Spleen (tissue), 11 donors: ENCODE measurements around the gene ZNF684. TPM values are rescaled to one million over a fixed set of nuclear protein-coding genes. Genes with fewer than 3 reads are reported as not detected.
A peak's percentile ranks its signal among the peaks of the same experiment; 100 is the strongest.

Experiments
- DNase-seq: peaks from one replicate; pipeline ENCODE4 v3.0.0-alpha.2; 2020
- H3K27ac ChIP-seq, 8 donors: fragments of 200-600 bp; sonication (generic) in 7 of 8; 1 replicate in 4 of 8; 2 replicates in 4 of 8; pipeline versions ENCODE4 v1.5.0 to v1.8.0; 2016 to 2021; ENCODE audit warnings: inconsistent platforms in 4 of 8, mild to moderate bottlenecking in 4 of 8, moderate library complexity in 1 of 8
- H3K27me3 ChIP-seq, 7 donors: fragments of 200-600 bp; sonication (generic) in 6 of 7; replicated peaks in 1 of 7; 1 replicate in 4 of 7; 2 replicates in 3 of 7; pipeline versions ENCODE4 v1.5.0 to v1.8.0; 2016 to 2021; ENCODE audit warnings: inconsistent platforms in 3 of 7, mild to moderate bottlenecking in 1 of 7
- H3K36me3 ChIP-seq, 6 donors: fragments of 200-600 bp; sonication (generic) in 5 of 6; 1 replicate in 4 of 6; 2 replicates in 2 of 6; pipeline versions ENCODE4 v1.5.0 to v1.8.0; 2016 to 2021; ENCODE audit warnings: inconsistent platforms in 2 of 6
- H3K4me1 ChIP-seq, 6 donors: fragments of 200-600 bp; sonication (generic) in 5 of 6; 1 replicate in 3 of 6; 2 replicates in 3 of 6; pipeline versions ENCODE4 v1.5.0 to v1.8.0; 2016 to 2021; ENCODE audit warnings: inconsistent platforms in 3 of 6
- H3K4me3 ChIP-seq, 8 donors: fragments of 200-600 bp; sonication (generic) in 7 of 8; 1 replicate in 4 of 8; 2 replicates in 4 of 8; pipeline versions ENCODE4 v1.5.0 to v1.8.0; 2016 to 2021; ENCODE audit warnings: inconsistent platforms in 4 of 8, mild to moderate bottlenecking in 4 of 8, moderate library complexity in 2 of 8
- H3K9me3 ChIP-seq, 8 donors: fragments of 200-600 bp; sonication (generic) in 7 of 8; 1 replicate in 4 of 8; 2 replicates in 4 of 8; pipeline versions ENCODE4 v1.5.0 to v1.8.0; 2016 to 2021; ENCODE audit warnings: inconsistent platforms in 4 of 8
- POLR2A ChIP-seq, 3 donors: fragments of 450-650 bp; IDR thresholded peaks; one replicate each; pipeline ENCODE4 v1.5.1; 2017; ENCODE audit warnings: antibody characterized with exemption in 3 of 3, mild to moderate bottlenecking in 1 of 3
- POLR2AphosphoS5 ChIP-seq, 3 donors: sonication (generic); formaldehyde crosslinking; IDR thresholded peaks; one replicate each; pipeline ENCODE4 v1.5.1; 2017; ENCODE audit warnings: antibody characterized with exemption in 3 of 3
- WGBS, 5 donors: extraction: QIAGEN DNeasy Blood & Tissue Kit in 3 of 5; methylation state at CpG; one replicate each; pipeline versions ENCODE4 v1.1.5 to v1.1.7; 2013 to 2018; 5-methylcytosine and 5-hydroxymethylcytosine counted together
- intact Hi-C: fragments of 100-400 bp; cut with DNase I; formaldehyde crosslinking; loops from one replicate; pipeline ENCODE4 v1.15.0; 2023; ENCODE audit warnings: low total_unique reads
- polyA plus RNA-seq, 3 donors: library from polyadenylated mRNA; stranded (reverse); fragments of 200-250 nt; gene quantifications; one replicate each; pipeline ENCODE4 v1.2.1, GENCODE V29; 2013
- total RNA-seq, 7 donors: library from RNA; depleted of rRNA in 3 of 7; stranded (reverse); fragments of >200 nt in 3 of 7; fragmentation: NEBNext Ultra II Directional in 4 of 7; extraction: Animal tissue kit (Norgen Biotek cat#: 25700) in 4 of 7; gene quantifications; one replicate each; pipeline versions ENCODE4 v1.1.0 to v1.2.1, GENCODE V29; 2016 to 2021
- TF ChIP-seq, protein P1 (sequence below), 11 experiments: fragments of 200-600 bp in 7 of 11; fragments of 450-650 bp in 4 of 11; sonication (generic) in 4 of 11; IDR thresholded peaks in 8 of 11; conservative IDR thresholded peaks in 3 of 11; 1 replicate in 7 of 11; 2 replicates in 4 of 11; pipeline versions ENCODE4 v1.4.0 to v1.8.0; 2016 to 2021; ENCODE audit warnings: antibody characterized with exemption in 11 of 11, inconsistent platforms in 4 of 11, mild to moderate bottlenecking in 1 of 11
- donor health status: healthy with polysubstance abuse.
- donor health status: DM: no; HTN: no; CAD: no; lungs with moderate emphysema.
- donor health status: DM: no; HTN: no; CAD: no.
- donor health status: Bipolar disorder and iron deficiency.
- donor health status: healthy.
- donor health status: DM: no; HTN: no; CAD: no.
- donor health status: DM: yes; HTN: yes; CAD: no.

ZNF684 gene
- total and polyA plus RNA-seq, 10 donors = 3.4 to 8.5 (median 4.9) TPM

DNA sequence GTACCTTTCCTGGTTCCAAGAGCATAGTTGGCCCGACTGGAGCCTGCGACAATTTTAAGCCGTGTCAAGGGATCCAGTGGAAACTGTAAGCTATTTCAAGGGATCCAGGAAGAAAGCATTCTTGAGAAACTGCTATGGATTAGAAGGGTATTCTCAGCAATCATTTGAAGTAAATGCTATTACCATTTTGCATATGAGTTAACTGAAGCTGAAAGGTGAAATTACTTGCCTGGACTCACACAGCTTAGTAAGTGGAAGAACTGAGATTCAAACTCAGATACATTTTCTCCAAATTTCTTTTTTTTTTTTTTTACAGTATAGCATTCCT is 589 bp downstream of the ZNF684 start:
- H3K4me3 ChIP-seq = peak overlapping the region; percentile 54 to 78 (median 68)
- TF ChIP-seq, protein P1, sequence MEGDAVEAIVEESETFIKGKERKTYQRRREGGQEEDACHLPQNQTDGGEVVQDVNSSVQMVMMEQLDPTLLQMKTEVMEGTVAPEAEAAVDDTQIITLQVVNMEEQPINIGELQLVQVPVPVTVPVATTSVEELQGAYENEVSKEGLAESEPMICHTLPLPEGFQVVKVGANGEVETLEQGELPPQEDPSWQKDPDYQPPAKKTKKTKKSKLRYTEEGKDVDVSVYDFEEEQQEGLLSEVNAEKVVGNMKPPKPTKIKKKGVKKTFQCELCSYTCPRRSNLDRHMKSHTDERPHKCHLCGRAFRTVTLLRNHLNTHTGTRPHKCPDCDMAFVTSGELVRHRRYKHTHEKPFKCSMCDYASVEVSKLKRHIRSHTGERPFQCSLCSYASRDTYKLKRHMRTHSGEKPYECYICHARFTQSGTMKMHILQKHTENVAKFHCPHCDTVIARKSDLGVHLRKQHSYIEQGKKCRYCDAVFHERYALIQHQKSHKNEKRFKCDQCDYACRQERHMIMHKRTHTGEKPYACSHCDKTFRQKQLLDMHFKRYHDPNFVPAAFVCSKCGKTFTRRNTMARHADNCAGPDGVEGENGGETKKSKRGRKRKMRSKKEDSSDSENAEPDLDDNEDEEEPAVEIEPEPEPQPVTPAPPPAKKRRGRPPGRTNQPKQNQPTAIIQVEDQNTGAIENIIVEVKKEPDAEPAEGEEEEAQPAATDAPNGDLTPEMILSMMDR (IDR thresholded peaks at IDR 0.05 in 8 of 11, conservative IDR thresholded peaks at IDR 0.05 in 3 of 11) = no peak
- TF ChIP-seq POLR2A (IDR thresholded peaks at IDR 0.05) (no peak), POLR2AphosphoS5 (IDR thresholded peaks at IDR 0.05) (no peak)
- peak overlapping the region; percentile 76 to 91 (median 88) for H3K27ac ChIP-seq
- 7 to 12% (median 10%) methylated on average over 3 of the region's 3 CpGs for WGBS, 5 donors
- no peak for DNase-seq
- intact Hi-C loops = no loop called here
- H3K27me3 ChIP-seq = no peaks in the 10 kb centered on the region
- H3K9me3 ChIP-seq = peaks cover 0 to 2% (median 0%) of the 10 kb centered on the region in 8 donors
- H3K36me3 ChIP-seq = peaks cover 0 to 9% (median 0%) of the 10 kb centered on the region in 6 donors
- H3K4me1 ChIP-seq = peaks cover 9 to 29% (median 20%) of the 10 kb centered on the region in 6 donors

DNA sequence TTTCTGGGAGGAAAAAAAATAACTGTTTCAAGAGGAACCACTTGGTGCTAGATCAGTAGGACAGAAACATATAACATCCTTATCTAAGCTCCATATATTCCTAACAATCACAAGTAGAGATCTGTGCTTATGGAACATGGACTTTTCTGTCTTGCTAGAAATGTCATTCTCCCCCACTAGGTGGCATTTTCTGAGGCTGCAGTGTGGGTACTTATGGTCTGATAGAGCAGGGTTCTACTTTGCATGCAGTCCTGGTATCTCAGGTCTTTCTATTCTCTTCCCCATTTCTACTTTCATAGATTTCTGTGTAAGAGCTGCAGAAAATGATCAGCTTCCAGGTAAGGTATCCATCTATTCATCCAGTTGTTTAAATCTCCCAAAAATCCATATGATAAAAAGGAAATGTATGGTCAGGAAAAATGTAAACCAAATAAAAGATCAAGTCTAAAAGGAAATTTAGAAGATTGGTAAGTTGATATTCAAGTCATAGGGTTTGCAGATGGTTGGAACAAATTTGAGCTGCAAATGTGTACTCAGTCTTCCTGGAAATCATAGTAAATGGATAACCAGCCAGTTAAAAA is 1.5 kb downstream of the ZNF684 start:
- no peaks in the 10 kb centered on the region for H3K27me3 ChIP-seq
- H3K36me3 ChIP-seq = peaks cover 0 to 9% (median 0%) of the 10 kb centered on the region in 6 donors
- peak overlapping the region in 1 of 8 donors; percentile 77 for H3K4me3 ChIP-seq
- no peak overlapping the region for H3K27ac ChIP-seq
- peaks cover 9 to 29% (median 20%) of the 10 kb centered on the region in 6 donors for H3K4me1 ChIP-seq
- no peak for DNase-seq
- no peaks in the 10 kb centered on the region for H3K9me3 ChIP-seq
- no peak for TF ChIP-seq POLR2AphosphoS5 (IDR thresholded peaks at IDR 0.05)
- TF ChIP-seq, protein P1 (IDR thresholded peaks at IDR 0.05 in 8 of 11, conservative IDR thresholded peaks at IDR 0.05 in 3 of 11) = peak in 10 of 11 experiments; percentile 40 to 67 (median 55)
- intact Hi-C loops = no loop called here

DNA sequence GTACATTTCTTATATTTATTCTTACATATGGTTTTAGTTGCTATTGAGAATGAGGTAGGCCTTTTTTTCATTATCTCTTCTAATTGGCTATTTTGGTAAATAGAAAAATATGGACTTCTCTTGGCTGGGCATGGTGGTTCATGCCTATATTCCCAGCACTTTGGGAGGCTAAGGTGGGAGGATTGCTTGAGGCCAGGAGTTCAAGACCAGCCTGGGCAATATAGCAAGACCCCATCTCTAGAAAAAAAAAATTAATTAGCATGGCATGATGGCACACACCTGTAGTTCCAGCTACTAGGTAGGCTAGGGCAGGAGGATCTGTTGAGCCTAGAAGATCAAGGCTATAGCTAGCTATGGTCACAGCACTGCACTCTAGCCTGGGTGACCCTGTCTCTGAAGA is 3.2 kb downstream of the ZNF684 start:
- intact Hi-C loops = no loop called here
- peaks cover 9 to 29% (median 20%) of the 10 kb centered on the region in 6 donors for H3K4me1 ChIP-seq

DNA sequence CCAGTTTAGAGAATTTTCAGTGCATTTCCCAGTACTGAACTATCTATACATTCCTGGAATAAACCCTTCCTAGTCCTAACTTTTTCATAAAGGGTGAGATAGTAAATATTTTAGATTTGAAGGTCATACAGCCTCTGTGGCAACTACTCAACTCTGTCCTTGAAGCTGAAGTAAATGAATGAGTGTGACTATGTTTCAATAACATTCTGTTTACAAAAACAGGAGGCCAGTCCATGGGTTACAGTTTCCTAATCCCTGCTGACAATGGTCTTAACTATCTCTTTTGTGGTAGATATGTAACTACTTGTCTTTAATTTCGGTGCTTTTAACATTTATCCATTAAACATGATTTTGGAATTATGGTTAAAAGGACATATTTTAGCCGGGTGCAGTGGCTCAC is 4.3 kb downstream of the ZNF684 start:
- peaks cover 9 to 25% (median 19%) of the 10 kb centered on the region in 6 donors for H3K4me1 ChIP-seq
- H3K4me3 ChIP-seq = no peak overlapping the region
- intact Hi-C loops = no loop called here
- WGBS, 5 donors = 82 to 89% (median 87%) methylated on average over 2 of the region's 2 CpGs
- no peaks in the 10 kb centered on the region for H3K27me3 ChIP-seq
- TF ChIP-seq POLR2A (IDR thresholded peaks at IDR 0.05) (no peak), POLR2AphosphoS5 (IDR thresholded peaks at IDR 0.05) (no peak)
- TF ChIP-seq, protein P1 (IDR thresholded peaks at IDR 0.05 in 8 of 11, conservative IDR thresholded peaks at IDR 0.05 in 3 of 11) = no peak
- DNase-seq = no peak
- no peak overlapping the region for H3K27ac ChIP-seq
- peaks cover 0 to 13% (median 0%) of the 10 kb centered on the region in 6 donors for H3K36me3 ChIP-seq
- H3K9me3 ChIP-seq = no peaks in the 10 kb centered on the region

More for the DNA sequence above, 3.2 kb downstream of the ZNF684 start:
- no peak for DNase-seq
- Histone ChIP-seq H3K36me3 (peaks cover 0 to 9% (median 0%) of the 10 kb centered on the region in 6 donors), H3K27ac (no peak overlapping the region), H3K9me3 (no peaks in the 10 kb centered on the region), H3K27me3 (no peaks in the 10 kb centered on the region), H3K4me3 (no peak overlapping the region)
- TF ChIP-seq POLR2A (IDR thresholded peaks at IDR 0.05) (no peak), POLR2AphosphoS5 (IDR thresholded peaks at IDR 0.05) (no peak)
- TF ChIP-seq, protein P1 (IDR thresholded peaks at IDR 0.05 in 8 of 11, conservative IDR thresholded peaks at IDR 0.05 in 3 of 11) = no peak
